BLaER1 treated with 17β-estradiol and CSF1 and Interleukin-3, amounts not matched to agents 10 nM and 100 nM (cell line): Measurements from ENCODE around the gene DHRS9.
"Not testable (repeated sequence)": the region's sequence is repeated elsewhere in the genome, so short reads cannot be mapped to it uniquely, and the experiment has no call there.

Source experiments
- H3K27ac ChIP-seq, 11 experiments: shearing (Covaris generic); formaldehyde crosslinking; 2 replicates each; pipeline ENCODE4 v1.8.1; 2022
- H3K27me3 ChIP-seq, 11 experiments: shearing (Covaris generic); formaldehyde crosslinking; 2 replicates each; pipeline ENCODE4 v1.8.1; 2022
- H3K36me3 ChIP-seq, 11 experiments: shearing (Covaris generic); formaldehyde crosslinking; 2 replicates each; pipeline ENCODE4 v1.8.1; 2022
- H3K4me1 ChIP-seq, 10 experiments: shearing (Covaris generic); formaldehyde crosslinking; 2 replicates each; pipeline ENCODE4 v1.8.1; 2022
- H3K4me2 ChIP-seq, 11 experiments: shearing (Covaris generic); formaldehyde crosslinking; 2 replicates each; pipeline ENCODE4 v1.8.1; 2022
- H3K4me3 ChIP-seq, 10 experiments: shearing (Covaris generic); formaldehyde crosslinking; 2 replicates each; pipeline ENCODE4 v1.8.1; 2022
- H3K9ac ChIP-seq, 11 experiments: shearing (Covaris generic); formaldehyde crosslinking; 2 replicates each; pipeline ENCODE4 v1.8.1; 2022
- H3K9me3 ChIP-seq, 11 experiments: shearing (Covaris generic); formaldehyde crosslinking; replicated peaks in 1 of 11; 2 replicates each; pipeline ENCODE4 v1.8.1; 2022
- H4K20me1 ChIP-seq, 11 experiments: shearing (Covaris generic); formaldehyde crosslinking; 2 replicates each; pipeline ENCODE4 v1.8.1; 2022
- Cebpa-rat ChIP-seq, 11 experiments: shearing (Covaris generic); IDR thresholded peaks; 2 replicates each; pipeline ENCODE4 v1.8.1; 2022

DHRS9 gene

DNA sequence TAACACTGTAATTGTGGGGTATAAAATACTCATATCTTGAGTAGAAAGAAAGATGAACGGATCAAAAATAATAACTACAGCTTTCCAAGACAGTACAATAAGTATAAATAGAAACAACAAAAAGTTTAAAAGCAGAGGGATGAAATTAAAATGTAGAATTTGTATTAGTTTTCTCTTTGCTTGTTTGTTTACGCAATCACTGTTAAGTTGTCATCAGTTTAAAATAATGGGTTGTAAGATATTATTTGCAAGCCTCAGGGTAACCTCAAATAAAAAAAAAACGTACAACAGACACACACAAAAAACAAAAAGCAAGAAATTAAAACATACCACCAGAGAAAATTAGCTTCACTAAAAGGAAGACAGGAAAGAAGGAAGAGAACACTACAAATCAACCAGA lies 20.2 kb upstream of the DHRS9 start:
- Histone ChIP-seq H3K4me2 (no peak overlapping the region), H3K27me3 (no peaks in the 10 kb centered on the region), H3K27ac (no peak overlapping the region), H3K4me3 (no peak overlapping the region), H3K4me1 (peaks cover 0 to 36% (median 3%) of the 10 kb centered on the region in 10 experiments; a peak in 8 of 20 replicates), H3K9ac (no peak overlapping the region), H3K9me3 (peaks cover 27 to 46% (median 37%) of the 10 kb centered on the region in 11 experiments), H4K20me1 (no peaks in the 10 kb centered on the region), H3K36me3 (peaks cover 0 to 3% (median 0%) of the 10 kb centered on the region in 11 experiments; a peak in 2 of 22 replicates)
- TF ChIP-seq Cebpa-rat (IDR thresholded peaks at IDR 0.05) = no peak

DNA sequence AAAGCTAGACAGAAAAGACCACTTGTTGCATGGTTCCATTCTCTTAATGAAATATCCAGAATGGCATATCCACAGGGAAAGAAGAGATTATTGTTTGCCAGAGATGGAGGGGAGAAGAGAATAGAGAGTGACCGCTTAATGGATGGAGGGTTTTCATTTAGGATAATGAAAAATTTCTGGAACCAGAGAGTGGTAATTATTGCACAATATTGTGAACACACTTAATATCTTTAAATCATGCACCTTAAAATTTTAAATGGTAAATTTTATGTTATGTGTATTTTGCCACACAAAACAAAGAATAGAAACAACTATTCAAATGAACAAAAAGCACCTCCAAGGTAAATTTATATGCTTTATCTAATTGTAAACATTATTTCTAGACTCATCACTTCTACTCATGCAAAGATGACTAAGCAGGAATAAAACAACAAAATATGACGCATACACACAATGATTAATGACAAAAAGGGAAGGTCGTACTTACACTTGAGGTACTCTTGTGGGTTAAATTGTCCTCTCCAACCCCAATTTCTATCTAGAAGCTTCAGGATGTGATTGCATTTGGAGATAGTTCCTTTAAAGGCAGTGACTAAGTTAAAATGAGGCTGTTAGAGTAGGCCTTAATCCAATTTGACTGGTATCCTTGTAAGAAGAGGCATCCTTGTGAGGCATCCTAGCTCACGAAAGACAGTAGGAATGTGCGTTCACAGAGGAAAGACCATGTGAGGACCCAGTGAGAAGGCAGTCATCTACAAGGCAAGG lies 18.7 kb upstream of the DHRS9 start:
- peaks cover 0 to 9% (median 0%) of the 10 kb centered on the region in 11 experiments; a peak in 3 of 22 replicates for H3K36me3 ChIP-seq
- H3K27ac ChIP-seq = peak overlapping the region in 5 of 11 experiments; percentile 6 to 54 (median 37); a peak in 6 of 22 replicates
- H3K4me2 ChIP-seq = peak overlapping the region in 2 of 11 experiments; percentile 35 to 52; a peak in 3 of 22 replicates
- no peak overlapping the region for H3K4me3 ChIP-seq
- H3K9me3 ChIP-seq = peaks cover 31 to 46% (median 39%) of the 10 kb centered on the region in 11 experiments
- no peak overlapping the region for H3K9ac ChIP-seq
- H4K20me1 ChIP-seq = no peaks in the 10 kb centered on the region
- H3K4me1 ChIP-seq = peaks cover 0 to 36% (median 3%) of the 10 kb centered on the region in 10 experiments; a peak in 8 of 20 replicates
- peak in 2 of 11 experiments; percentile 8 to 61; a peak in 1 of 22 replicates for TF ChIP-seq Cebpa-rat (IDR thresholded peaks at IDR 0.05)
- H3K27me3 ChIP-seq = no peaks in the 10 kb centered on the region

GRCh38 chr2:169054575-169054974 lies 14.8 kb upstream of the DHRS9 start:
- not testable (repeated sequence) for H3K27ac ChIP-seq, H4K20me1 ChIP-seq, H3K9ac ChIP-seq, H3K27me3 ChIP-seq, H3K4me3 ChIP-seq, H3K36me3 ChIP-seq, H3K4me2 ChIP-seq
- Histone ChIP-seq H3K4me1 (peaks cover 0 to 17% (median 0%) of the 10 kb centered on the region in 10 experiments; a peak in 4 of 20 replicates), H3K9me3 (peaks cover 43 to 72% (median 56%) of the 10 kb centered on the region in 11 experiments)

DNA sequence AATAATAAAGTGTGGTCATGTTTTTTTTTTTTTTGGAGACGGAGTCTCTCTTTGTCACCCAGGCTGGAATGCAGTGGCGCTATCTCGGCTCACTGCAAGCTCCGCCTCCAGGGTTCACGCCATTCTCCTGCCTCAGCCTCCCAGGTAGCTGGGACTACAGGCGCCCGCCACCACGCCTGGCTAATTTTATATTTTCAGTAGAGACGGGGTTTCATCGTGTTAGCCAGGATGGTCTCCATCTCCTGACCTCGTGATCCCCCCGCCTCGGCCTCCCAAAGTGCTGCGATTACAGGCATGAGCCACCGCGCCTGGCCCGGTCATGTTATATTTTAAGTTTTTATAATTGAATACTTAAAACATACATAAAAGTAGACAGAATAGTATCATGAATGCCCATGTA lies 5.2 kb upstream of the DHRS9 start:
- H3K4me2 ChIP-seq, H3K9ac ChIP-seq, H3K36me3 ChIP-seq, H3K27ac ChIP-seq, H3K4me3 ChIP-seq, H4K20me1 ChIP-seq, H3K27me3 ChIP-seq: not testable (repeated sequence)
- H3K9me3 ChIP-seq = peaks cover 5 to 27% (median 11%) of the 10 kb centered on the region in 11 experiments; a peak in 19 of 22 replicates
- H3K4me1 ChIP-seq = peaks cover 9 to 49% (median 34%) of the 10 kb centered on the region in 10 experiments

GRCh38 chr2:169065422-169065821 lies 3.9 kb upstream of the DHRS9 start:
- no peak overlapping the region for H3K4me3 ChIP-seq
- H4K20me1 ChIP-seq = no peaks in the 10 kb centered on the region
- peaks cover 0 to 20% (median 5%) of the 10 kb centered on the region in 11 experiments; a peak in 9 of 22 replicates for H3K9me3 ChIP-seq
- no peak for TF ChIP-seq Cebpa-rat (IDR thresholded peaks at IDR 0.05)
- peaks cover 9 to 61% (median 46%) of the 10 kb centered on the region in 10 experiments for H3K4me1 ChIP-seq
- H3K27me3 ChIP-seq = no peaks in the 10 kb centered on the region
- no peaks in the 10 kb centered on the region for H3K36me3 ChIP-seq
- no peak overlapping the region; a peak in 1 of 22 replicates for H3K27ac ChIP-seq
- no peak overlapping the region for H3K9ac ChIP-seq
- H3K4me2 ChIP-seq = peak overlapping the region in 1 of 11 experiments; percentile 84; a peak in 1 of 22 replicates

GRCh38 chr2:169065864-169066517 lies 3.4 kb upstream of the DHRS9 start:
- Histone ChIP-seq H3K9ac (no peak overlapping the region; a peak in 1 of 22 replicates), H3K4me2 (peak overlapping the region in 8 of 11 experiments; percentile 57 to 90 (median 78); a peak in 12 of 22 replicates), H3K36me3 (no peaks in the 10 kb centered on the region), H3K9me3 (peaks cover 0 to 20% (median 5%) of the 10 kb centered on the region in 11 experiments; a peak in 9 of 22 replicates), H3K4me1 (peaks cover 12 to 66% (median 52%) of the 10 kb centered on the region in 10 experiments), H4K20me1 (no peaks in the 10 kb centered on the region), H3K27ac (peak overlapping the region in 9 of 11 experiments; percentile 95 to 100 (median 98); a peak in 16 of 22 replicates), H3K27me3 (no peaks in the 10 kb centered on the region), H3K4me3 (no peak overlapping the region)
- 0 out of 22 replicates have a peak, but pooled peaks of 1 of the 11 experiments have one; percentile 20 for TF ChIP-seq Cebpa-rat (IDR thresholded peaks at IDR 0.05)

GRCh38 chr2:169066897-169067296 lies 2.5 kb upstream of the DHRS9 start:
- Histone ChIP-seq H3K27me3 (no peaks in the 10 kb centered on the region), H3K36me3 (no peaks in the 10 kb centered on the region), H4K20me1 (no peaks in the 10 kb centered on the region), H3K4me3 (peak overlapping the region in 2 of 10 experiments; percentile 21 to 33; a peak in 3 of 20 replicates), H3K9ac (peak overlapping the region in 9 of 11 experiments; percentile 8 to 53 (median 38); a peak in 11 of 22 replicates), H3K9me3 (peaks cover 0 to 16% (median 0%) of the 10 kb centered on the region in 11 experiments; a peak in 5 of 22 replicates), H3K27ac (peak overlapping the region; percentile 12 to 100 (median 97); a peak in 20 of 22 replicates), H3K4me2 (peak overlapping the region; percentile 23 to 90 (median 72)), H3K4me1 (peaks cover 21 to 76% (median 60%) of the 10 kb centered on the region in 10 experiments)
- no peak for TF ChIP-seq Cebpa-rat (IDR thresholded peaks at IDR 0.05)

GRCh38 chr2:169069833-169070232 lies 470 bp downstream of the DHRS9 start:
- peak overlapping the region in 8 of 11 experiments; percentile 43 to 90 (median 80); a peak in 15 of 22 replicates for H3K4me2 ChIP-seq
- H3K27me3 ChIP-seq = no peaks in the 10 kb centered on the region
- H3K9me3 ChIP-seq = peaks cover 0 to 28% (median 15%) of the 10 kb centered on the region in 11 experiments; a peak in 14 of 22 replicates
- peaks cover 46 to 88% (median 83%) of the 10 kb centered on the region in 10 experiments for H3K4me1 ChIP-seq
- no peaks in the 10 kb centered on the region for H4K20me1 ChIP-seq
- peak overlapping the region in 6 of 10 experiments; percentile 30 to 67 (median 54); a peak in 11 of 20 replicates for H3K4me3 ChIP-seq
- H3K27ac ChIP-seq = peak overlapping the region; percentile 95 to 100 (median 98); a peak in 21 of 22 replicates
- H3K36me3 ChIP-seq = peaks cover 0 to 12% (median 0%) of the 10 kb centered on the region in 11 experiments; a peak in 3 of 22 replicates
- peak overlapping the region in 9 of 11 experiments; percentile 33 to 90 (median 85); a peak in 16 of 22 replicates for H3K9ac ChIP-seq
- TF ChIP-seq Cebpa-rat (IDR thresholded peaks at IDR 0.05) = no peak
